Mammary epithelial cell (primary cell): ENCODE results near the gene LARGE1.

ENCODE experiments used
- CTCF ChIP-seq, 2 donors: IDR thresholded peaks in 1 of 2; conservative IDR thresholded peaks in 1 of 2; 2 replicates each; pipeline ENCODE4 v1.5.1; 2011 to 2012; ENCODE audit warnings: inconsistent platforms in 2 of 2, low read length in 2 of 2, mild to moderate bottlenecking in 2 of 2, control low read depth in 1 of 2, low read depth in 1 of 2; ENCODE audit not compliant: insufficient read depth in 1 of 2; ENCODE audit errors: extremely low read depth in 1 of 2
- EZH2 ChIP-seq: IDR thresholded peaks from 2 replicates; pipeline ENCODE4 v1.6.1; 2012; ENCODE audit warnings: low read length, inconsistent platforms, borderline replicate concordance

GRCh38 chr22:33427461-33427860 lies 492.8 kb downstream of the LARGE1 start:
- TF ChIP-seq CTCF (conservative IDR thresholded peaks at IDR 0.05 in 1 of 2, IDR thresholded peaks at IDR 0.05 in 1 of 2; ENCODE audit: extremely low read depth in 1 of 2, insufficient read depth in 1 of 2, low read depth in 1 of 2, low read length in 2 of 2): no peak
- no peak for TF ChIP-seq EZH2
